CD14-positive monocyte (primary cell): ENCODE results near the gene B4GALT4. TPM values are rescaled to one million over a fixed set of nuclear protein-coding genes. Genes with fewer than 3 reads are reported as not detected.

Experiments used
- DNase-seq, 3 donors: peaks; one replicate each; pipeline ENCODE4 v3.0.0-alpha.2; 2011 to 2022
- H2AFZ ChIP-seq: 2 replicates; pipeline ENCODE4 v1.6.0; 2012; ENCODE audit warnings: mild to moderate bottlenecking, low read depth, low read length, inconsistent platforms; ENCODE audit not compliant: insufficient read depth, poor library complexity, severe bottlenecking
- H3K27ac ChIP-seq, 2 donors: 1 replicate in 1 of 2; 2 replicates in 1 of 2; pipeline ENCODE4 v1.5.1; 2012 to 2013; ENCODE audit warnings: low read length in 2 of 2, control low read depth in 1 of 2, inconsistent platforms in 1 of 2, low read depth in 1 of 2, mild to moderate bottlenecking in 1 of 2
- H3K27me3 ChIP-seq, 2 donors: one replicate each; pipeline versions ENCODE4 v1.6.0 to v1.6.1; 2011 to 2013; ENCODE audit warnings: low read length in 2 of 2; ENCODE audit not compliant: control insufficient read depth in 2 of 2, insufficient read depth in 2 of 2
- H3K36me3 ChIP-seq, 2 donors: replicated peaks in 1 of 2; 1 replicate in 1 of 2; 2 replicates in 1 of 2; pipeline versions ENCODE4 v1.5.1 to v1.6.1; 2012 to 2013; ENCODE audit warnings: low read length in 2 of 2, control low read depth in 1 of 2, inconsistent platforms in 1 of 2, mild to moderate bottlenecking in 1 of 2; ENCODE audit not compliant: insufficient read depth in 2 of 2, control insufficient read depth in 1 of 2
- H3K4me1 ChIP-seq, 2 donors: 1 replicate in 1 of 2; 2 replicates in 1 of 2; pipeline versions ENCODE4 v1.5.1 to v1.6.1; 2012 to 2013; ENCODE audit warnings: low read length in 2 of 2, control low read depth in 1 of 2, inconsistent platforms in 1 of 2, mild to moderate bottlenecking in 1 of 2, moderate library complexity in 1 of 2; ENCODE audit not compliant: insufficient read depth in 2 of 2, control insufficient read depth in 1 of 2
- H3K4me2 ChIP-seq: replicated peaks from 2 replicates; pipeline ENCODE3; 2012; ENCODE audit warnings: low read length, moderate library complexity, mild to moderate bottlenecking; ENCODE audit not compliant: poor library complexity, severe bottlenecking; ENCODE audit errors: extremely low read depth
- H3K4me3 ChIP-seq, 3 experiments: fragments of 200-600 bp in 1 of 3; sonication (generic) in 1 of 3; replicated peaks in 1 of 3; 1 replicate in 2 of 3; 2 replicates in 1 of 3; pipeline ENCODE4 v1.5.1; 2011 to 2013; ENCODE audit warnings: low read length in 3 of 3, mild to moderate bottlenecking in 3 of 3, control low read depth in 2 of 3, low read depth in 2 of 3, inconsistent platforms in 1 of 3, moderate library complexity in 1 of 3
- H3K79me2 ChIP-seq: 2 replicates; pipeline ENCODE4 v1.6.0; 2012; ENCODE audit warnings: mild to moderate bottlenecking, control low read depth, inconsistent platforms, low read length, moderate library complexity; ENCODE audit not compliant: insufficient read depth
- H3K9ac ChIP-seq: 2 replicates; pipeline ENCODE4 v1.6.0; 2017; ENCODE audit warnings: low read length, mild to moderate bottlenecking; ENCODE audit not compliant: insufficient read depth, poor library complexity, severe bottlenecking
- H3K9me3 ChIP-seq, 2 donors: replicated peaks in 1 of 2; 1 replicate in 1 of 2; 2 replicates in 1 of 2; pipeline versions ENCODE4 v1.5.1 to v1.6.1; 2012 to 2013; ENCODE audit warnings: low read length in 2 of 2, control low read depth in 1 of 2; ENCODE audit not compliant: control insufficient read depth in 1 of 2, insufficient read depth in 1 of 2
- H4K20me1 ChIP-seq: 2 replicates; pipeline ENCODE4 v1.6.0; 2012; ENCODE audit warnings: mild to moderate bottlenecking, low read length, control low read depth, moderate library complexity; ENCODE audit not compliant: insufficient read depth
- H3K27ac Mint-ChIP-seq, 7 donors: one replicate each; pipeline ENCODE4 v1.8.0; 2020; ENCODE audit warnings: mild to moderate bottlenecking in 7 of 7, mixed read lengths in 7 of 7, moderate library complexity in 6 of 7, inconsistent platforms in 2 of 7
- H3K27me3 Mint-ChIP-seq, 3 donors: one replicate each; pipeline ENCODE4 v1.8.0; 2021 to 2022; ENCODE audit warnings: low read depth in 3 of 3, mild to moderate bottlenecking in 3 of 3, mixed read lengths in 3 of 3, moderate library complexity in 3 of 3, inconsistent platforms in 1 of 3
- H3K36me3 Mint-ChIP-seq, 2 donors: one replicate each; pipeline ENCODE4 v1.8.0; 2020; ENCODE audit warnings: mixed read lengths in 2 of 2, inconsistent platforms in 1 of 2, mild to moderate bottlenecking in 1 of 2
- H3K4me1 Mint-ChIP-seq: one replicate; pipeline ENCODE4 v1.8.0; 2020; ENCODE audit warnings: mild to moderate bottlenecking, mixed read lengths
- H3K4me3 Mint-ChIP-seq, 2 donors: one replicate each; pipeline ENCODE4 v1.8.0; 2020; ENCODE audit warnings: mild to moderate bottlenecking in 2 of 2, mixed read lengths in 2 of 2, moderate library complexity in 1 of 2
- H3K9me3 Mint-ChIP-seq, 7 donors: one replicate each; pipeline ENCODE4 v1.8.0; 2020 to 2022; ENCODE audit warnings: mixed read lengths in 7 of 7, mild to moderate bottlenecking in 6 of 7, moderate library complexity in 6 of 7, inconsistent platforms in 2 of 7
- CTCF ChIP-seq: fragments of 200-600 bp; IDR thresholded peaks from one replicate; pipeline ENCODE4 v1.8.0; 2022; ENCODE audit warnings: antibody characterized with exemption, mild to moderate bottlenecking
- WGBS: methylation state at CpG from one replicate; pipeline ENCODE4 v1.1.5; 2013; ENCODE audit warnings: missing lambda C conversion rate; ENCODE audit not compliant: insufficient coverage; 5-methylcytosine and 5-hydroxymethylcytosine counted together
- intact Hi-C, 2 donors: fragments of 100-400 bp; cut with micrococcal nuclease; formaldehyde crosslinking; loops; one replicate each; pipeline versions ENCODE4 v1.15.0 to v1.15.1; 2023
- polyA plus RNA-seq, 3 donors: library from polyadenylated mRNA; depleted of rRNA in 1 of 3; unstranded in 2 of 3; stranded (reverse) in 1 of 3; fragments of 300-500 nt in 2 of 3; fragments of >200 nt in 1 of 3; fragmentation: Illumina TruSeq in 2 of 3; gene quantifications; 1 replicate in 2 of 3; 2 replicates in 1 of 3; pipeline ENCODE4 v1.2.3, GENCODE V29; 2012 to 2021

B4GALT4 gene
- polyA plus RNA-seq, 3 donors: 5.8 to 7.4 (median 5.8) TPM

GRCh38 chr3:119205685-119206084, 35.0 kb downstream of the B4GALT4 start:
- Histone ChIP-seq H3K36me3 (peaks cover 7 to 26% of the 10 kb centered on the region in 2 donors), H4K20me1 (no peaks in the 10 kb centered on the region), H3K4me3 (no peak overlapping the region), H3K79me2 (no peaks in the 10 kb centered on the region), H3K4me2 (no peak overlapping the region), H3K9ac (no peak overlapping the region), H3K4me1 (no peaks in the 10 kb centered on the region), H3K9me3 (no peaks in the 10 kb centered on the region), H2AFZ (no peak overlapping the region), H3K27me3 (no peaks in the 10 kb centered on the region), H3K27ac (no peak overlapping the region)
- Mint-ChIP-seq H3K27ac (peak overlapping the region in 1 of 7 donors; percentile 13), H3K27me3 (peaks cover 0 to 2% (median 0%) of the 10 kb centered on the region in 3 donors), H3K36me3 (peaks cover 24 to 28% of the 10 kb centered on the region in 2 donors), H3K4me1 (peaks cover 4% of the 10 kb centered on the region), H3K9me3 (peaks cover 0 to 4% (median 0%) of the 10 kb centered on the region in 7 donors), H3K4me3 (no peak overlapping the region)
- no peak for TF ChIP-seq CTCF
- intact Hi-C loops: no loop called here
- DNase-seq: no peak
- 95% methylated on average over 4 of the region's 5 CpGs for WGBS

DNA sequence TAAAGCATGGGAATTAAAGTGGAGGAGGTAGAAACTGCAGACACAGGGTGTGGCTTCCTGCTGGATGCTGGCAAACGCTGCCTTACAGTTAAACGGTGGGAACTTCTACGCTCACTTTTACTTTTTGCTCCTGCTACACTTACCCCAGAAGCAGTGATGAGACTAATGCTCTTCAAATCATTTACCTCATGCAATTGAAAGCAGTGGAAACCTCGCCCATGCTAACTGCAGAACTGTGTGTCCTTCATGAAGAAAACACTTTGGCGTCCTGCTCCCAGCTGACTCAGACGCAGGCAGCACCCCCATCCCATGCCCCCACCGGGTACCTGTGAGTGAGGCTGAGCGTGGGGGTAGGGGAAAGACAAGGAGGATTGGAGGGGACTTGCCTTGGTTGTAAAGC, 35.5 kb downstream of the B4GALT4 start:
- Mint-ChIP-seq H3K36me3 (peaks cover 19 to 23% of the 10 kb centered on the region in 2 donors), H3K4me1 (peaks cover 4% of the 10 kb centered on the region), H3K4me3 (no peak overlapping the region), H3K9me3 (peaks cover 0 to 4% (median 0%) of the 10 kb centered on the region in 7 donors), H3K27ac (peak overlapping the region in 1 of 7 donors; percentile 13), H3K27me3 (peaks cover 0 to 2% (median 0%) of the 10 kb centered on the region in 3 donors)
- WGBS: 100% methylated on average over 2 of the region's 8 CpGs
- no peak for DNase-seq
- no peaks in the 10 kb centered on the region for H3K4me1 ChIP-seq
- no peak overlapping the region for H3K4me3 ChIP-seq
- no peaks in the 10 kb centered on the region for H3K79me2 ChIP-seq
- no peak for TF ChIP-seq CTCF
- no peak overlapping the region for H2AFZ ChIP-seq
- H3K9me3 ChIP-seq: no peaks in the 10 kb centered on the region
- no peak overlapping the region for H3K4me2 ChIP-seq
- no peaks in the 10 kb centered on the region for H4K20me1 ChIP-seq
- H3K9ac ChIP-seq: no peak overlapping the region
- no peak overlapping the region for H3K27ac ChIP-seq
- peaks cover 3 to 22% of the 10 kb centered on the region in 2 donors for H3K36me3 ChIP-seq
- intact Hi-C loops: no loop called here
- no peaks in the 10 kb centered on the region for H3K27me3 ChIP-seq
